Measurements from ENCODE around the gene POU3F1.
"Not testable (repeated sequence)": the region's sequence is repeated elsewhere in the genome, so short reads cannot be mapped to it uniquely, and the experiment has no call there.

Gene POU3F1

DNA sequence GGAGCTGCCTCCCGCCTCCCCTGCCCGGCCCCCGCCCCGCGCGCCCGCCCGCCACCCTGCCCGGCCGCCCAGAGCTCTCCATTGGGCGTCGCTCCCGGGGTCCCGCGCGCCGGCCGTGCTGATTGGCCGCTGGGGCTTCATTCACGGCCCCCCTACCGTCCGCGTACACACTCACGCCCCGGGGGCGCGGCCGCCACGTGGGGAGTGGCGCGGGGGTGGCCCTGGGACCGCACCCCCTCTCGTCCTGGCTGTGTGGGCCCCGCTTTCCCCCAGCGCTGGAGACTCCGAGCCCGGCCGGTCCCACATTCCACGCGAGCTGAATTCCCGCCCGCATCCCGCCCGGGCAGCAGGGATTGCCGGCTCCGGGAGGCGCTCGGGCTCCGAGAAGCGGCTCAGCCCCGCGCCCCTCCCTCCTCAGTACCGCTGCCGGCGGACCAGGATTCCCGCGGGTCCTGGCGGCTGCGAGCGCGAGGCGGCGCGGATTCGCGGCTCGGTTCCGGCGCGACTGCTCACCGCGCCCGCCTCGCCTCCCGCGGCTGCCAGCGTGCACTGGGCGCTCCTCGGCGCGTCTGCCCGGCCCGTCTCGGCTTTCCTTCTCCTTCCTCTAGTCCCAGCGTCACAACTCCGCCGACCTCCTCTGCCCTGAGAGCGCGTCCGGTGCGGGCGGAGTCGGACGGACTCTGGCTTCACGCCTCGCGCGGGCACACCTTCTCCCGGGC lies 450 bp upstream of the POU3F1 start:
- H3K9me3 Mint-ChIP-seq = no peaks in the 10 kb centered on the region
- peaks cover 9% of the 10 kb centered on the region for H3K4me1 Mint-ChIP-seq
- H3K27ac Mint-ChIP-seq = no peak overlapping the region
- no peaks in the 10 kb centered on the region for H3K36me3 Mint-ChIP-seq
- H3K27me3 Mint-ChIP-seq = peaks cover 90% of the 10 kb centered on the region
- CTCF ChIA-PET = interaction anchor here (1.2 kb wide), 1 partner anchor 25 kb away, joined by 3 read pairs; no protein-coding TSS in a partner anchor
- H3K4me3 Mint-ChIP-seq = peak overlapping the region; percentile 69
- DNase-seq = peak; percentile 83

DNA sequence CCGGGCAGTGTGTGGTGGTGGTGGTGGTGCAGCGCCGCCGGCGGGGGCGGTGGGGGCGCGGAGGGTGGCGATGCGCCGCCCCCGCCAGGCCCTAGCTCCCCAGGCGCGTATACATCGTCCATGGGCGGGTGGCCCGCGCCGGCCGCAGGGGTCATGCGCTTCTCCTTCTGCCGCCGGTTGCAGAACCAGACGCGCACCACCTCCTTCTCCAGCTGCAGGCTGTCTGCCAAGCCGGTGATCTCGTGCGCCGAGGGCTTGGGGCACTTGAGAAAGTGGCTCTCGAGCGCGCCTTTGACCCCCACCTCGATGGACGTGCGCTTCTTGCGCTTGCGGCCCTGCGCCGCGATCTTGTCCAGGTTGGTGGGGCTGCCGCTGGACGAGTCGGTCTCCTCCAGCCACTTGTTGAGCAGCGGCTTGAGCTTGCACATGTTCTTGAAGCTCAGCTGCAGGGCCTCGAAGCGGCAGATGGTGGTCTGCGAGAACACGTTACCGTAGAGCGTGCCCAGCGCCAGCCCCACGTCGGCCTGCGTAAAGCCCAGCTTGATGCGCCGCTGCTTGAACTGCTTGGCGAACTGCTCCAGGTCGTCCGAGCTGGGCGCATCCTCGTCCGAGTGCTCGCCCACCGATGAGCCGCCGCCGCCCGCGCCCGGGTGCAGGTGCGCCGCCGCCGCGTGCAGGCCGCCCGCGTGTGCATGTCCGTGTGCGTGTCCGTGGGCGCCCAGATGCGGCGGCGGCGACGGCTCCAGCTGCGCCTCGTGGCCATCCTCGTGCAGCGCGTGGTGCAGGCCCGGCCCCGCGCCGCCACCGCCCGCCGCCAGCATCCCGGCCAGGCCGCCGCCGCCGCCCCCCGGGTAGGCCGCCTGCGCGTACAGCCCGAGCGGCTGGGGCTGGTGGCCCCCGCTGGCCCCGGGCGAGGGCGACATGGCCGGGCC lies 926 bp downstream of the POU3F1 start:
- no peak for DNase-seq
- peaks cover 9% of the 10 kb centered on the region for H3K4me1 Mint-ChIP-seq
- no peaks in the 10 kb centered on the region for H3K9me3 Mint-ChIP-seq
- H3K36me3 Mint-ChIP-seq = no peaks in the 10 kb centered on the region
- H3K4me3 Mint-ChIP-seq = peak overlapping the region; percentile 31
- H3K27me3 Mint-ChIP-seq = peaks cover 91% of the 10 kb centered on the region
- CTCF ChIA-PET = no interaction called here
- no peak overlapping the region for H3K27ac Mint-ChIP-seq

DNA sequence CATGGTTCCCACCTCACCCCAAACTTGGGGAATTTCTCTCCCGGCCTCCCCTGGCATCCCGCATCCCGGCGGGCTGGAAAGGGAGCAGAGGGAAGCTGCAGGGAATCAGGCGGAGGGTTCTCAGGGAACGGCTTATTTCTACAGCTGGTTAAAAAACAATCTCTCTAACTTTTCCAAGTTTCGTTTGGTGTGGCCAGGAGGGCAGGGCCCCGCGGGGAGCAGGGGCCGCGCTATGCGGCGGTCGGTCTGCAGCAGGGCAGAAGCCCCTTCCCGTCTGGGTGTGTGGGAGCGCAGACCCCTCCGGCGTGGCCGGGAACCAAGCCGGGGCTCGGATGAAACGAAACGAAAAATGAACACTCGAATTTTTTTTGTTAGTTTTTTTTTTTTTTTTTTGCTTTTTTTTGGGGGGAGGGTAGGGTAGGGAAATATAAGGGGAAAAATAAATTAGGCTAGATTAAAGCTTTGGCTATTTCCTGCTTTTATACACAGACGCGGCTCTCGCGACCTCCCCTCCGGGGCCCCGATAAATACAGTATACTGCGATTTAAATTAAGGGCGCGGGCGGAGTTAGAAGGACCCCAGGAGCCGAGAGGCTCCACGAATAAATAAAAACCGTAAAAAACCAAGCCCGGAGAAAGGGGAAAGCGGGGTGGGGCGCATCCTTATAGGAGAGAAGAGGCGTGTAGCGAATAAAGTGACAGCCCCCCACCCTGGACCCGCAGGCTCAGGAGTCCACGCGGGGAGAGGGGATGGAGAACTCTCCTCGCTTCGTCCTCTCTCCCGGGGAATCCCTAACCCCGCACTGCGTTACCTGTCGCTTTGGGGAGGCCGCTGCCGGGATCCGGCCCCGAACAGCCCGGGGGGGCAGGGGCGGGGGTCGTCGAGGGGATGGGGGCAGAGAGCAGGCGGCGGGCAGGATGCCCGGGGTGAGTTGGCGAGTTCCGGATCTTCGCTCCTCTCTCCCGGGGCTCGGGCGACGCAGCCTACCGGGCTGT lies 2.1 kb downstream of the POU3F1 start:
- Mint-ChIP-seq H3K9me3 (no peaks in the 10 kb centered on the region), H3K4me3 (peak overlapping the region; percentile 48), H3K4me1 (peaks cover 9% of the 10 kb centered on the region), H3K36me3 (no peaks in the 10 kb centered on the region), H3K27me3 (peaks cover 95% of the 10 kb centered on the region), H3K27ac (peak overlapping the region; percentile 69)
- CTCF ChIA-PET = no interaction called here
- no peak for DNase-seq

DNA sequence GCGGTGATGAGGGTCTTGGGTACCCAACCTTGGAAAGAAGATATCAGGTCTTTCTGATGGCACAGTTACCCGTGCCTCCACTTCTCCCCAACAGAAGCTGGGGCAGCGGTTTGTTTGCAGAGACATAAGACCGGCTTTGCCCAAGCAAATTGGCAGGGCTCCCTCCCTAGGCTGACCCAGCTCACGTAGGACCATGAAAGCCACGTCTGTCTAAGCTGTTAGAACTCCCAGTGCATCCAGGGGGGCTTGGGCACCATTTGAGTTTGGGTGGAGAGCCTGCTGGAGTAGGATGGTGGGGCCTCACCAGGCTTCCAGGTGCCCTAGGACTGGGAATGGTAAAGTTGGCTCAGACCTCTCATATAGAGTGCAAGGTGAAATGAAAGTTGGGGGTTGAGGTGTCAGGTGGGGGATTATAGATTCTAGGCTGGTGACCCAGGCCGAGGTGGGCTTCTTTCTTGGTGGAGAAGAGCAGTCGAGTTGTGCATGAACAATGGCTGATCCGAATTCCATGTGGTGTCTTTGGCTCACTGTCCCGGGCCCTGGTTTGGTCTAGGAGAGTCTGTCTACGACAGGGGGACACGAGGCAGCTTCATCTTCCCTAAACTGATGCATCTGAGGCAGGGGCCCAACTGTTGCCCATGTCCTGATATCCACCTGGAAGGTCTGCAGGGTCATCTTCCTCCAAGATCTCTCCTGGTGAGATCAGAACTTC lies 3.4 kb downstream of the POU3F1 start:
- Mint-ChIP-seq H3K27me3 (peaks cover 95% of the 10 kb centered on the region), H3K4me3 (no peak overlapping the region)
- CTCF ChIA-PET = interaction anchor here (1.3 kb wide), 1 partner anchor 29 kb away, joined by 3 read pairs; no protein-coding TSS in a partner anchor

DNA sequence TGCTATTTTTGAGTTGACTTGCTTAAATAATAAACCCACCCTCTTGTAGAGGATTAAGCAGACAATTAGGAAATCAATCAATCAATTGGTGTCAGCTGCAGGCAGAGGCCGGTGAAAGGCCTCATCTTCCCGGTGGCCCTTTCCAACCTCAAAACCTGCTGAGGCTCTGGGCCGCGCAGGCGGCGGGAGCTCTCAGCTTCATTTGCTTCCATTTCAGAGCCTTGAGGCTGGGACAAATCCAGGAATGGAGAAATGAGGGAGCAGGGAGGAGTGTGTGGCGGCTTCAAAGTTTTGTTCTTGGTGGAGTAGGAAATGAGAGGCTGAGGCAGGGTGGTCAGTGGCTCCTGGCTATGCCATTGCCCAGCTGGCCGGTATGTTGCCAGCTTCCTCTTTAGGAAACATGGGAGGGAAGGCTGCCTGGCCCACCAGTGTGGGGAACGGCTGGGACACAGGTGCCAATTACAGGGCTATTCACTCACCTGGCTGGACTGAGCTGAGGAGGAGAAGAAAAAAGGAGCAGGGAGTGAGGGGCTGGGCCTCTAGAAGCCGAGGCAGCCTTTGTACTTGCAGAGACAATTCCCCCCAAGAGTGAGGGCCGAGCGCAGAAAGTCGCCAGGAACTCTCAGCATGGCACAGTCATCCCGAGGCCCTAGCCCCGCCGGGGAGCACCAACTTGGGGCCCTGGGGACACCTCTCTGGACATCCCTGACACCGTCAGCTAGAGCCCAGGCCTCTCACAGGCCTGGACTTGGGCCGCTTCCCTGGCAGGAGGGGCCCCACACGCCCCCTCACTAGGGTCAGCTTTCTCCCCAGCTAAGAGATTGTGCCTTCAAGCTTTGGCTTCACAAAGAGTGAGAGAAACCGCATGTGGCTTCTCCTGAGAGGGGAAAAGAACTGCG lies 4.4 kb downstream of the POU3F1 start:
- Mint-ChIP-seq H3K9me3 (no peaks in the 10 kb centered on the region), H3K4me3 (no peak overlapping the region), H3K4me1 (peaks cover 9% of the 10 kb centered on the region), H3K27ac (no peak overlapping the region), H3K27me3 (peaks cover 85% of the 10 kb centered on the region), H3K36me3 (no peaks in the 10 kb centered on the region)
- CTCF ChIA-PET = interaction anchor here (1.3 kb wide), 1 partner anchor 30 kb away, joined by 3 read pairs; no protein-coding TSS in a partner anchor
- DNase-seq = no peak

More for the DNA sequence above, 3.4 kb downstream of the POU3F1 start:
- no peak overlapping the region for H3K27ac Mint-ChIP-seq
- DNase-seq = no peak
- H3K4me1 Mint-ChIP-seq = peaks cover 9% of the 10 kb centered on the region
- H3K36me3 Mint-ChIP-seq = no peaks in the 10 kb centered on the region
- H3K9me3 Mint-ChIP-seq = no peaks in the 10 kb centered on the region

DNA sequence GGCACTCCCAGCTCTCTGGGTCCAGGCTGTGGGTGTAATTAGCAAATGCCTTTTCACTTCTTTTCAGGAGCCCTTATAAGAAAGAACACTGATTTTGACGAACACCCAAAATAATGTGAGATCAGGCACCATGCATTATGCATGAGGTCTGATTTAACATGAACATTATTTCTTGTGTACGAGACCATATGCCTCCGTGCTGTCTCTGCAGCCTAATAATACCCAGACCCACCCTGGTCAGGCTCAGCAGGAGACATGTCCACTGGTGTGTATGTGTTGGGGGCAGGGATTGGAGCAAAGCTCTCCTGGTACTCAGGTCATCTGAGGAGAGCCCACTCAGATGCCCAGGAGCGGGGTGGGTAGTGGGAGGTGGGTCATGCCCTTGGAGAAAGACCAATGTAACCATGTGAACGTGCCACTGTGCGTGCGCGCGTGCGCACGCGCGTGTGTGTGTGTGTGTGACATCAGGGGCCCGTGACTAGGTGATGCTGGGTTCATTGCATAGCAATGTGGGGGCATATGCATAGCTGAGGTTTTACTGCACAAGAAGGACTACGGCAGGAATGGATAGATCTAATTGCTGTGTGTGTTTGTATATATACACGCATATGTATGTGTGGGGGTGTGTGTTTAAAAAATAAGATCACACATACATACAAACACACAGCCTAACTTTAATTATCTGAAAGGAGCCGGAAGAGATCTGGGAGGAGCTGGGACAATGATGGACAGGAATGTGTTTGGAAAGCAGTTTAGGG lies 7.1 kb downstream of the POU3F1 start:
- no peaks in the 10 kb centered on the region for H3K36me3 Mint-ChIP-seq
- H3K27me3 Mint-ChIP-seq = peaks cover 61% of the 10 kb centered on the region
- CTCF ChIA-PET = no interaction called here
- no peak overlapping the region for H3K27ac Mint-ChIP-seq
- H3K4me1 Mint-ChIP-seq = peaks cover 4% of the 10 kb centered on the region
- H3K9me3 Mint-ChIP-seq = no peaks in the 10 kb centered on the region
- no peak for DNase-seq
- no peak overlapping the region for H3K4me3 Mint-ChIP-seq

DNA sequence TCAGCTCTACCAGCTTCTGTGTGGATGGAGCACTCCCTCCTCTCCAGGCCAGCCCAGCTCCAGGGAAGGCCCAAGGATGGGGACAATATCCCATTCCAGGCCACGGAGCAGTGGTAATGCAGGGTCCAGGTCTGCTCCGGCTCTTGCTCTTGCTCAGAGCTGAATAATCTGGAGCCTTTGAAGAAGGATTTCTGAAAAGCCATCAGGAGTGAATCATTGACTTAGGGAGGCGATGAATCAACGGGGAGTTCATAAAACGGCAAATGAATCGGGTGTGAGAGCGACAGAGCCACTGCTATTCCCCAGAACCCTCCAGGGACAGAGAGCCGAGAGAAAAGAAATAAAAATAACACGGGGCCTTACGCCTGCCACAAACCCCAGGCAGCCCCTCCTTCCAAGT lies 7.7 kb downstream of the POU3F1 start:
- CTCF ChIA-PET = no interaction called here
- no peak overlapping the region for H3K27ac Mint-ChIP-seq
- peaks cover 54% of the 10 kb centered on the region for H3K27me3 Mint-ChIP-seq
- peaks cover under 1% of the 10 kb centered on the region for H3K4me1 Mint-ChIP-seq
- no peaks in the 10 kb centered on the region for H3K9me3 Mint-ChIP-seq
- H3K4me3 Mint-ChIP-seq = no peak overlapping the region
- H3K36me3 Mint-ChIP-seq = no peaks in the 10 kb centered on the region
- no peak for DNase-seq

DNA sequence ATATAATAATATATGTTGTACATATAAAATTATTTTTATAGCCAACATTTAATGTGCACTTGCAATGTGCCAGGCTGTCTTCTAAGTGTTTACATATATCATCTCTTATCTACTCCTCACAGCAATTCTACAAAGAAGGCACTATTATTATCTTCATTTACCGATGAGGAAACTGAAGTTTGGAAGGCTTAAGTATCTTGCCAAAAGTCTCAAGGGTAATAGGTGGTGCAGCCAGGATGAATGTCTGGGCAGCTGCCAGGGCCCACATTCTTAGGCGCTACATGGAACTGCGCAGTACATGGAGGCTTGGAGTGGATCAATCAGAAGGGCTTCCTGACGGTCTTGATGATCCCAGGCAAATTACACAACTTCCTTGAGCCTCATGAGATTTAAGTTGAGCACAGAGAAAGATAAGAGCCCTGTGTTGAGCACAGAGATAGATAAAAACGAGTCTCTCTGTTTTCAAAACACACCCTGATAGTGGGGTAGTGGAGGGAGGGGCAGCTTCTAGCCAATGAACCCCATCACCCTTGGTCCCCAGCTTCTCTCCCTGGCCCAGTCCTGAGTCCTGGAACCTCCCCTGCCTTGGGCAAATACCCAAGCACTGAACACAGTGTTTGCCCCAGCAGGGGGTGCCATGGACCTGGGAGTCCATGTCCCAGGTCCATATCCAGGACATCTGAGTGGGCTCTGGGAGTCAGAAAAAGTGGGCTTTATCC lies 9.2 kb downstream of the POU3F1 start:
- H3K9me3 Mint-ChIP-seq = no peaks in the 10 kb centered on the region
- DNase-seq = no peak
- CTCF ChIA-PET = interaction anchor here (0.8 to 1.1 kb wide), 3 partner anchors 8 to 48 kb away, joined by 3 read pairs; partner anchors contain the start of gene SF3A3
- H3K27me3 Mint-ChIP-seq = peaks cover 39% of the 10 kb centered on the region
- H3K36me3 Mint-ChIP-seq = no peaks in the 10 kb centered on the region
- no peak overlapping the region for H3K27ac Mint-ChIP-seq
- no peak overlapping the region for H3K4me3 Mint-ChIP-seq
- H3K4me1 Mint-ChIP-seq = no peaks in the 10 kb centered on the region

DNA sequence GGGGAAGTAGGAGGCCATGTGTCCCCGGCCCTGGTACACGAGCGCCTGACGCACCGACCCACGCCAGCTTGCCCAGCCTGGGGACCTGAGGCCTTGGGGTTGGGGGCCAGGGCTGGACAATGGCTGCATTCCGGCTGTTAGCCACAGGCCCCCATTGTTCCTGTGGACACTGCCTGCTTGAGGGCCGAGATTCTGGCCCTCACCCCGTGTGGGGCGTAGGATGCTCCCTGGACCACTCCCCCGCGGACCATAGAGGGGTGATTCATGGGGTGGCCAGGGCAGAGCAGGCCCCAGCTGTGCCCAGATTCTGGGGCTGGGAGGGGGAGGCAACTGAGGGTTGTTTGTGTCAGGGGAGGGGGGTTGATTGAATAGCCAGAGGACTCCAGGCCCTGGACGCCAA lies 11.7 kb downstream of the POU3F1 start:
- CTCF ChIA-PET = no interaction called here
- no peaks in the 10 kb centered on the region for H3K36me3 Mint-ChIP-seq
- no peaks in the 10 kb centered on the region for H3K9me3 Mint-ChIP-seq
- DNase-seq = no peak
- peaks cover 15% of the 10 kb centered on the region for H3K4me1 Mint-ChIP-seq
- H3K4me3 Mint-ChIP-seq = no peak overlapping the region
- H3K27ac Mint-ChIP-seq = no peak overlapping the region
- peaks cover 14% of the 10 kb centered on the region for H3K27me3 Mint-ChIP-seq

DNA sequence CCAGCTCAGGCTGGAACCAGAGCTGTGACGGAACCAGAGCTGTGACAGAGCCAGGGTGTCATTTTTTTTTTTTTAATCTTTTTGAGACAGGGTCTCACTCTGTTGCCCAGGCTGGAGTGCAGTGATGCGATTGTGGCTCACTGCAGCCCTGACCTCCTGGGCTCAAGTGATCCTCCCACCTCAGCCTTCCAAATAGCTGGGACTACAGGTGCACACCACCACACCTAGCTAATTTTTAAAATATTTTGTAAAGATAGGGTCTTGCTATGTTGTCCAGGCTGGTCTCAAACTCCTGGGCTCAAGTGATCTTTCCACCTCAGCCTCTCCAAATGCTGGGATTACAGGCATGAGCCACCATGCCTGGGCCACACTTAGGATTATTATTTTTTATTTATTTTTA lies 13.6 kb downstream of the POU3F1 start:
- H3K9me3 Mint-ChIP-seq, DNase-seq, H3K4me3 Mint-ChIP-seq, H3K36me3 Mint-ChIP-seq, H3K27ac Mint-ChIP-seq, CTCF ChIA-PET, H3K27me3 Mint-ChIP-seq: not testable (repeated sequence)
- H3K4me1 Mint-ChIP-seq = peaks cover 33% of the 10 kb centered on the region

DNA sequence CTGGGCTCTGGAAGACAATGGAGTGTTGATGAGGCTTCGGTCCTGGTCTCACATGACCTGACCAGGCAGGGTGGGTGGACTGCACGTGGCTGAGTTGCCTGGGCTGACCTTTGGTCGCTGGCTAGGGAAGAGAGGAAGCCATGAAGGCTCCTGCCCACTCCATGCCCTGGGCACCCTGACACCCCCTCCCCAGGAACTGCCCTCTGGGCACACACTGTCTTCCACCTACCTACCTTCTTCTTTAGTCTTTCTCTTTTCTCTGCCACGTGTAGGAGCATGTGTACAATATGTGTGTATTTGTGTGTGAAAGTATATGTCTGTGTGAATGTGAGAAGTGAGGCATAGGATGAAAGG lies 15.1 kb downstream of the POU3F1 start:
- peaks cover 3% of the 10 kb centered on the region for H3K36me3 Mint-ChIP-seq
- H3K9me3 Mint-ChIP-seq = no peaks in the 10 kb centered on the region
- no peaks in the 10 kb centered on the region for H3K27me3 Mint-ChIP-seq
- no peak overlapping the region for H3K4me3 Mint-ChIP-seq
- DNase-seq = no peak
- CTCF ChIA-PET = no interaction called here
- H3K4me1 Mint-ChIP-seq = peaks cover 48% of the 10 kb centered on the region
- no peak overlapping the region for H3K27ac Mint-ChIP-seq

All from activated naive CD4-positive, alpha-beta T cell treated with anti-CD3 and anti-CD28 coated beads, Interleukin-2, amount 10 ng/mL, durations not matched to agents 7 days and 5 days (primary cell).